Transverse colon (tissue), 4 donors: ENCODE results near the gene RIMBP2. TPM values are rescaled to one million over a fixed set of nuclear protein-coding genes. Genes with fewer than 3 reads are reported as not detected.
A peak's percentile ranks its signal among the peaks of the same experiment; 100 is the strongest.
"Not testable (repeated sequence)": the region's sequence is repeated elsewhere in the genome, so short reads cannot be mapped to it uniquely, and the experiment has no call there.

Source experiments
- DNase-seq: peaks from one replicate; pipeline ENCODE4 v3.0.0-alpha.2; 2019
- H3K27ac ChIP-seq, 4 donors: fragments of 200-600 bp; sonication (generic); 2 replicates each; pipeline ENCODE4 v1.5.1; 2016 to 2018; ENCODE audit warnings: inconsistent platforms in 4 of 4
- H3K27me3 ChIP-seq: fragments of 200-600 bp; sonication (generic); 2 replicates; pipeline ENCODE4 v1.5.1; 2017; ENCODE audit warnings: inconsistent platforms
- H3K36me3 ChIP-seq, 4 donors: fragments of 200-600 bp; sonication (generic); 2 replicates each; pipeline ENCODE4 v1.5.1; 2017 to 2019; ENCODE audit warnings: inconsistent platforms in 4 of 4
- H3K4me1 ChIP-seq, 4 donors: fragments of 200-600 bp; sonication (generic); 2 replicates each; pipeline ENCODE4 v1.5.1; 2017 to 2020; ENCODE audit warnings: inconsistent platforms in 4 of 4
- H3K4me3 ChIP-seq, 4 donors: fragments of 200-600 bp; sonication (generic); 1 replicate in 1 of 4; 2 replicates in 3 of 4; pipeline versions ENCODE4 v1.5.1 to v1.6.1; 2017 to 2019; ENCODE audit warnings: inconsistent platforms in 4 of 4
- H3K9me3 ChIP-seq, 2 donors: fragments of 200-600 bp; sonication (generic); 2 replicates each; pipeline ENCODE4 v1.5.1; 2017 to 2019; ENCODE audit warnings: inconsistent platforms in 2 of 2
- CTCF ChIP-seq, 5 experiments: fragments of 200-600 bp in 3 of 5; fragments of 450-650 bp in 2 of 5; sonication (generic) in 3 of 5; IDR thresholded peaks; 1 replicate in 2 of 5; 2 replicates in 3 of 5; pipeline ENCODE4 v1.5.1; 2016 to 2017; ENCODE audit warnings: antibody characterized with exemption in 5 of 5, inconsistent platforms in 3 of 5, mild to moderate bottlenecking in 2 of 5, moderate library complexity in 1 of 5
- EP300 ChIP-seq: sonication (generic); formaldehyde crosslinking; IDR thresholded peaks from one replicate; pipeline ENCODE4 v1.6.1; 2017; ENCODE audit warnings: antibody characterized with exemption, low read depth
- POLR2A ChIP-seq: fragments of 450-650 bp; IDR thresholded peaks from one replicate; pipeline ENCODE4 v1.6.1; 2016; ENCODE audit warnings: antibody characterized with exemption, mild to moderate bottlenecking, moderate library complexity
- POLR2AphosphoS5 ChIP-seq, 3 donors: sonication (generic); formaldehyde crosslinking; IDR thresholded peaks; one replicate each; pipeline ENCODE4 v1.6.1; 2016; ENCODE audit warnings: antibody characterized with exemption in 3 of 3
- WGBS, 2 donors: methylation state at CpG; one replicate each; pipeline ENCODE4 v1.1.5; 2018; ENCODE audit warnings: low coverage in 1 of 2; 5-methylcytosine and 5-hydroxymethylcytosine counted together
- in situ Hi-C, 4 donors: fragments of 200-750 bp; cut with MboI; loops; one replicate each; pipeline versions ENCODE4 v1.15.0 to v1.15.1; 2017; ENCODE audit warnings: low sequenced_read_pairs in 3 of 4, low pct_ligation_motif_present in 1 of 4, low pct_unique_long_range_greater_than_20kb in 1 of 4
- intact Hi-C: fragments of 100-400 bp; cut with DNase I; formaldehyde crosslinking; loops from one replicate; pipeline ENCODE4 v1.15.1; 2023; ENCODE audit warnings: low total_unique reads
- total RNA-seq, 4 donors: library from RNA; depleted of rRNA; stranded (reverse); fragments of >200 nt; gene quantifications; one replicate each; pipeline ENCODE4 v1.1.0, GENCODE V29; 2016

Gene RIMBP2
- total RNA-seq, 4 donors from 2014 or later: 2.9 to 17.3 (median 4.3) TPM

DNA sequence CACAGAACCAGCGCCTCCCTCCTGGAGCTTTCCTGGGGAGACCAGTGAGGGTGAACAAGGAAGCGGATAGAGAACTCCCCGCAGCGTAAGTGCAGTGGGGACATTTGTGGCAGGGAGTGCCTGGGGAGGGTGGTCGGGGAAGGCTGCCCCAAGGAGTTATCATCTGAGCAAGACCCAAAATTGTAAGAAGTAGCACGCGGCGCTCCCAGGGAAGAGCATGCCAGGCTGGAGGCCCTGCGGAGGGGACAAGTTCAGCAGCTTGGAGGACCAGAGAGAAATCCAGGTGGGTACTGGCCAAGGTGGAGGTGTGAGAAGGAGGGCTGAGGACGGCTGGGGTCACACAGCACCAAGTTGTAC lies 46.2 kb upstream of the RIMBP2 start:
- 67% methylated on average over 10 of the region's 10 CpGs; no CpG with 5 or more reads in 1 of the 2 donors for WGBS, 2 donors
- in situ Hi-C loops (no loop called here), intact Hi-C loops (no loop called here)
- DNase-seq: no peak
- Histone ChIP-seq H3K9me3 (no peaks in the 10 kb centered on the region), H3K27ac (no peak overlapping the region), H3K36me3 (no peaks in the 10 kb centered on the region), H3K4me1 (no peaks in the 10 kb centered on the region), H3K4me3 (no peak overlapping the region), H3K27me3 (peaks cover 11% of the 10 kb centered on the region)
- TF ChIP-seq POLR2A: no peak

GRCh38 chr12:130761537-130762318 lies 45.6 kb upstream of the RIMBP2 start:
- Histone ChIP-seq H3K36me3 (no peaks in the 10 kb centered on the region), H3K4me3 (no peak overlapping the region), H3K9me3 (no peaks in the 10 kb centered on the region), H3K4me1 (no peaks in the 10 kb centered on the region), H3K27ac (no peak overlapping the region), H3K27me3 (peaks cover 11% of the 10 kb centered on the region)
- in situ Hi-C loops: no loop called here
- WGBS, 2 donors: 30% methylated on average over 26 of the region's 29 CpGs; no CpG with 5 or more reads in 1 of the 2 donors
- peak; percentile 26 for DNase-seq
- TF ChIP-seq POLR2A (no peak), EP300 (no peak), CTCF (IDR thresholded peaks at IDR 0.05) (peak in 4 of 5 experiments; percentile 25 to 34 (median 32)), POLR2AphosphoS5 (IDR thresholded peaks at IDR 0.05) (no peak)
- intact Hi-C loops: no loop called here

DNA sequence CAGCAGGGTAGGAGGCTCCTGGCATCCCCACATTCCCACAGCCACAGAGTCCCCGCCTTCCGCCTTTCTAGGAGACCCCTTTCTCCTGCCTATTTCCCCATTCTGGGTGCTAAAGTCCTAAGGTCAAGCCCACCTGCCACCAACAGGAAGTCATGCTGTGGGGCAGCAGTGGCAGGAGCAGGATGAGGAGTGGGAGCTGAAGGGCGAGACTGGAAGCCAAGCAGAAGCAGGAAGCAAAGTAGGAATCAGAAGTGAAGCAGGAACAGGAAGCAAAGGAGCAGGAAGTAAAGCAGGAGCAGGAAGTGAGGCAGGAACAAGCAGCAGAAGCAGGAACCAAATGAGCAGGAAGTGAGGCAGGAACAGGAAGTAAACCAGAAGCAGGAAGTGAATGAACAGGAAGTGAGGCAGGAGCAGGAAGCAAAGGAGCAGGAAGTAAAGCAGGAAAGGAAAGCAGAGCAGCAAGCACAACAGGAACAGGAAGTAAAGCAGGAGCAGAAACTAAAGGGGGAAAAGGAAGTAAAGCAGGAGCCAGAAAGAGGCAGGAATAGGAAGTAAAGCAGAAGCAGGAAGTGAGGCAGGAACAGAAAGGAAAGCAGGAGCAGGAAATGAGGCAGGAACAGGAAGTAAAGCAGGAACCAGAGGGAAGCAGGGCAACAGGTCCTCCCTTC lies 38.3 kb upstream of the RIMBP2 start:
- Histone ChIP-seq H3K4me1 (no peaks in the 10 kb centered on the region), H3K27me3 (peaks cover 5% of the 10 kb centered on the region), H3K4me3 (no peak overlapping the region), H3K36me3 (no peaks in the 10 kb centered on the region), H3K27ac (no peak overlapping the region), H3K9me3 (no peaks in the 10 kb centered on the region)
- in situ Hi-C loops (no loop called here), intact Hi-C loops (no loop called here)
- TF ChIP-seq POLR2AphosphoS5 (IDR thresholded peaks at IDR 0.05) (no peak), POLR2A (no peak), EP300 (no peak), CTCF (IDR thresholded peaks at IDR 0.05) (no peak)
- 87 to 89% methylated on average over 3 of the region's 3 CpGs for WGBS, 2 donors
- no peak for DNase-seq

DNA sequence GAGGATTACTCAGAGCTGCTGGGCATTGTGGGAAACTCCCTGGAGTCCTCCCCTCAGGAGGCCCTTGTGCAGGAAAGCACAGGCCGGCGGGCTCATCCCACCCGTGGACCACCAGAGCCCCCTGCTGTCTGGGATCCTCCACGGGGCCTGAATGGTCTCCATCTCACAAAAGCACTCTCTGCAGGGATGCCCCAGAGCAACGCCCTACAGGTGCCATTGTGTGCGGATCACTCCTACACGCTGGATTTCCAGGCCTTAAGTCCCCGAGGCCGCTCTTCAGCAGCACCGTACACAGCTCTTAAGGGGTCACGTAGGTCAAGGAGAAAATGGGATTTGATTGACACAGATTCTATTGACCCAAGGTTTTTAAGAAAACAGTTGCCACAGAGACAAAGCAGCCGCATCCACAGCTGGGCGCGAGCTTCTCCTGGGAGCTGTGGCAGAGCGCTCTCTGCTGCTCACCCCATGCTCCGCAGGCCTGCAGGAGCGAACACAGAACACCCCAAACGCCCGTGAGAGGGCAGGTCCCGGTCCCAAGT lies 36.7 kb upstream of the RIMBP2 start:
- no peaks in the 10 kb centered on the region for H3K4me1 ChIP-seq
- no peaks in the 10 kb centered on the region for H3K9me3 ChIP-seq
- intact Hi-C loops (no loop called here), in situ Hi-C loops (no loop called here)
- H3K36me3 ChIP-seq: no peaks in the 10 kb centered on the region
- 19 to 56% methylated on average over 6 to 20 of the region's 20 CpGs for WGBS, 2 donors
- H3K4me3 ChIP-seq: no peak overlapping the region
- no peak overlapping the region for H3K27ac ChIP-seq
- TF ChIP-seq EP300 (no peak), CTCF (IDR thresholded peaks at IDR 0.05) (no peak), POLR2A (no peak), POLR2AphosphoS5 (IDR thresholded peaks at IDR 0.05) (no peak)
- H3K27me3 ChIP-seq: peaks cover 5% of the 10 kb centered on the region
- no peak for DNase-seq

DNA sequence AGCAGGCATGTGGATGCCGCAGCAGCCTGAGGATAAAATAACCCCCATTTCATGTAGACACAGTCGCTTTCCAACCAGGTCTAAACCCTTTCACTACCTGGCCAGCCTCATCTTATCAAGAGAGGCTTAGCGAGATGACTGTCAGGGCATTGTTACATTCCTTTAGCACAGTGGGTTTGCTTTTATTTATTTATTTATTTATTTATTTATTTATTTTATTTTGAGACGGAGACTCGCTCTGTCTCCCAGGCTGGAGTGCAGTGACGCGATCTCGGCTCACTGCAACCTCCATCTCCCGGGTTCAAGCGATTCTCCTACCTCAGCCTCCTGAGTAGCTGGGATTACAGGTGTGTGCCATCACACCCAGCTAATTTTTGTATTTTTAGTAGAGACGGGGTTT lies 35.9 kb upstream of the RIMBP2 start:
- H3K27ac ChIP-seq, H3K27me3 ChIP-seq, in situ Hi-C loops, DNase-seq, H3K4me3 ChIP-seq, intact Hi-C loops, H3K9me3 ChIP-seq, H3K36me3 ChIP-seq, H3K4me1 ChIP-seq: not testable (repeated sequence)
- WGBS, 2 donors: 25 to 91% methylated on average over 1 to 11 of the region's 11 CpGs
